Esophagus squamous epithelium (tissue), 4 donors: ENCODE data around the gene PRDM4.

Experiments used
- POLR2A ChIP-seq, 4 donors: fragments of 450-650 bp; IDR thresholded peaks; one replicate each; pipeline ENCODE4 v1.6.1; 2017; ENCODE audit warnings: antibody characterized with exemption in 4 of 4, mild to moderate bottlenecking in 4 of 4, moderate library complexity in 3 of 4
- TF ChIP-seq, protein P1 (sequence below), 6 experiments: fragments of 450-650 bp in 4 of 6; fragments of 200-600 bp in 2 of 6; sonication (generic) in 2 of 6; IDR thresholded peaks; one replicate each; pipeline ENCODE4 v1.5.1; 2016 to 2019; ENCODE audit warnings: antibody characterized with exemption in 6 of 6, mild to moderate bottlenecking in 4 of 6, moderate library complexity in 4 of 6

- TF ChIP-seq, protein P1, sequence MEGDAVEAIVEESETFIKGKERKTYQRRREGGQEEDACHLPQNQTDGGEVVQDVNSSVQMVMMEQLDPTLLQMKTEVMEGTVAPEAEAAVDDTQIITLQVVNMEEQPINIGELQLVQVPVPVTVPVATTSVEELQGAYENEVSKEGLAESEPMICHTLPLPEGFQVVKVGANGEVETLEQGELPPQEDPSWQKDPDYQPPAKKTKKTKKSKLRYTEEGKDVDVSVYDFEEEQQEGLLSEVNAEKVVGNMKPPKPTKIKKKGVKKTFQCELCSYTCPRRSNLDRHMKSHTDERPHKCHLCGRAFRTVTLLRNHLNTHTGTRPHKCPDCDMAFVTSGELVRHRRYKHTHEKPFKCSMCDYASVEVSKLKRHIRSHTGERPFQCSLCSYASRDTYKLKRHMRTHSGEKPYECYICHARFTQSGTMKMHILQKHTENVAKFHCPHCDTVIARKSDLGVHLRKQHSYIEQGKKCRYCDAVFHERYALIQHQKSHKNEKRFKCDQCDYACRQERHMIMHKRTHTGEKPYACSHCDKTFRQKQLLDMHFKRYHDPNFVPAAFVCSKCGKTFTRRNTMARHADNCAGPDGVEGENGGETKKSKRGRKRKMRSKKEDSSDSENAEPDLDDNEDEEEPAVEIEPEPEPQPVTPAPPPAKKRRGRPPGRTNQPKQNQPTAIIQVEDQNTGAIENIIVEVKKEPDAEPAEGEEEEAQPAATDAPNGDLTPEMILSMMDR (IDR thresholded peaks at IDR 0.05), result no peak
- no peak for TF ChIP-seq POLR2A (IDR thresholded peaks at IDR 0.05)
Observed at GRCh38 chr12:107762874-107763273, 1.9 kb upstream of the PRDM4 start.
